Suppressor macrophage (primary cell): ENCODE results near the gene IGSF9B.

ENCODE experiments used
- DNase-seq, 4 experiments: peaks; one replicate each; pipeline ENCODE4 v3.0.0-alpha.2; 2020 to 2022

The IGSF9B gene

DNA sequence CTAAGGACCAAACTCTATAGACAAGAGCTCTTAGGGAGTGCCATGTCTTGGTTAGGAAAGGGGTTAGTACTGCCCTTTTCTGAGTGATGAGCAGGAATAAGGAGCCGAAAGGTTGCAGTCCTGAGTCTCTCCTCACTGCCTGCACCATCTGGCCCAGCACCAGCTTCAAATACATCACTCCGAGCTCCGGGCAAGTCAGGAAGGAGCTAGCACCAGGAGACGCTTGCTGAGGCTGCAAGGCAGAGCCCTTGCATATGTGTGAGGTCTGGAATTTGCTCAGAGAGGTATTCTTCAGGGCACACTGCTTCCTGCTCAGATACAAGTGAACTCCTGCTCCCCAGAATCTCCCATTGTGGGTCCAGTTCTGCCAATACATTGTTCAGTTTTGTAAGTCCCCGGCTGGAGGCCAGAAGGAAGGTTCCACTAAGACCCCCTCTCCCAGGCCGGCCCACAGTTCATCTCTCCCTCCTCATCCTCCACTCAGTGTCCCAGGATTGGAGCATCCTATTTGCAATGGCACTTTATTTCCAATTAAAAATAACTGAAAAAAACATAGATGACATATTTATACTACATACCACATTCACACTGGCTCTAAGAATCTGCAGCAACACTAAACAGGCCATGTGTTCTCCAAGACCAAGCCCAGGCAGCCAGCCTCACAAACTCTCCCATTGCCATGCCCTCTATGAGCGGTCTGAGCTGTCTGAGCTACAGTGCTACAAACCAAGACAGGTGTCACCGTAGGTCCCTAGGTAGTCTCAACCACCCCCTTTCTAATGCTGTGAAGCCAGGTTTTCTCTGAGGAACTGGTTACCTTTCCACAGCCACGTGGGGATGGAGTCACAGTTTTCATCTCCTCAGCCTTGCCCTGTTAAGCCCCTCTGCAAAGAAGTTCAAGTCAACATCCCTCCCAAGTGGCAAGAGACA, 56.3 kb downstream of the IGSF9B start:
- no peak for DNase-seq

DNA sequence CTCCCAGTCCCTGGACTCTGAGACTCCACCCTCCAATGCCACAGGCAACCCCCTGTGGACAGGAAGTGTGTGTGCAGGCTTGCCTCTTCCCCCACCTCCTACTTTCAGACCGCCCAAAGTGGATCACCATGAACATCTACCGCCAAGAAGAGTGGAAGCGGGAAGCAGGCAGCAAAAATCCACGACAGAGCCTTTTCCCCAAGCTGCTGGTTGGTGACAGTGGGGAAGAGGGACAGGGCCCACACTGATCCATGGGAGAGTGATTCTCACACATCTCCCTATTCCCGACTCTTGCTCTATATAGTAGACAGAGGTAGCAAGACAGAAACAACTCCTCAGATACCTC, 58.0 kb downstream of the IGSF9B start:
- no peak for DNase-seq

DNA sequence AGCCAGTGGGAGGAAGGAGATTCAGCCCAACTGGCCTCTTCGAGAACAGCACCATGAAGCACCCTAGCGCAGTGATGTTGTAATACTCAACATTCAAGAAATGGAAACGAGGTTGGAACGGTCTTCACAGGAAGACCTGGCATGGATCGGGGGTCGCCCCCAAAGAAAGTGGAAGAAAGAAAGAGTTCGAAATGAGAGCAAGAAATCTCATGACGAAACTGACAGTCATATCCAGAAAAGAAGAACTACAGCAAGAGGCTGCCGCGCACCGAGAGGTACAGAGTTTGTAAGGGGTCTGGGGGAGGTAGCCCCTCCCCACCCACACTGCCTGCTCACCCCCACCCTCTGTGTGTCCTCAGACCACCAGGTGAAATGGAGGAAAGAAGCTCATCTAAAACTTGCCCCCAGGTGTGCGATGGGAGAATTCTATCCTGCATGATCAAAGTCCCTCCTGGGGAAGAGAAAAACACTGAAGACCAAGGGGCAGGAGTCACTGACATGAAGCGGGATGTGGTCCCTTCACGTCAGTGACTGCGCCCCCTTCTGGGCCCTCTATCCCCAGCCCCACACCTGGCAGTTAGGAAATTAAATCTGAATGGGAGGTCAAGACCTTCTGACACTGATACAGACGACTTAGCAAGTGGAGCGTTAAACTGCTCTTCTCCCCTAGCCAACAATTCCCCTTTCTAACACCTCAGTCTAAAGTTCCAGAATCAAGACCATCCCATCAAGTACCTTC, 58.6 kb downstream of the IGSF9B start:
- no peak for DNase-seq

DNA sequence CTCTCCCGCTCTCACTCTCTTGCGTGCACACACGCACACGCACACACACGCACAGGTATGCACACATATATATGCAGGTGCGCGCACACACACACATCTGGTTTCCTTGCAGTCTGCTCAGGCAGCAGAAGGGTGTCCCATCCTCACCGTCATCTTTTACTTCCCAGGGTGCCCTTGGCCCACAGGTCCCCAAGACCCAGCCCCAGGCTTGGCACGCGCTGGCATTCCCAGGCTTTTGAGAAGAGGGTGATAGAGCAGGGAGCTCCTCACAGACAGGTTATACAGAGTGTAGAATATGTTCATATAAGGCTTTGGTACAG, 59.5 kb downstream of the IGSF9B start:
- DNase-seq = no peak

DNA sequence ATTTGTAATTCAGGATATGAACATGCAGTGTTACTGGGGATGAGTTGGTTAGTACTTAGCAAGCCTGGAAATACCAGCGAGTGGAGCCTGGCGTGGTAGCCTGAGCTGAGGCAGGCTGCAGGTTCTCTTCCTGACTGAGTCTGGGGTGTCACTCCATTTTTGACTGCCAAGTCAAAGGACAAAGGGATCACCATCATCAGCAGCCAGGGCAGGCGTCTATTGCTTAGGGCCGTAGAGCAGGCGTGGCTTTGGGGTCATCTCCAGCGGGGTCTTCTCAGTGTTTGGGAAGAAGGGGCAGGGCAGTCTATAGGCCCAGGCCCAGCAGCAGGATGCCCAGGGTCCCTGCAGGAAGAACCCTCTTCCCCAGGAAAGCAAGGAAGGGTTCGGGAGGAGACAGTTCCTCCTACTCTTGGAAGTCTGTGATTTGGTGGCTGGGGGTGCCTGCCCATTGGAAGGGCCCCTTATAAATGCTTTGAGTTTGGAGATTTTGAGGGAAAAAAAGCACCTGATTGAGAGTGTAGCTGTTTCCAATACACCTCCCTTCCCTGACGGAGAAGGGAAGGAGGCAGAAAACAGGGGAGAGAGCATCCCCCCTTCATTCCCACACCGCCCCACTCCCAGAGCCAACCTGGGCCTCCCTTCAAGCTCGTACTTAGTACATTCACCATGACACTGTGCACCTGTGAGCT, 60.0 kb downstream of the IGSF9B start:
- no peak for DNase-seq

GRCh38 chr11:133896028-133896427, 60.7 kb downstream of the IGSF9B start:
- no peak for DNase-seq

- DNase-seq = no peak
These were observed 61.2 kb downstream of the IGSF9B start for GRCh38 chr11:133895551-133895950.

- no peak for DNase-seq
These were observed 61.7 kb downstream of the IGSF9B start for GRCh38 chr11:133895061-133895479.

- DNase-seq = no peak
These were observed 63.4 kb downstream of the IGSF9B start for GRCh38 chr11:133893381-133893780.

GRCh38 chr11:133892584-133893380, 64.0 kb downstream of the IGSF9B start:
- no peak for DNase-seq

GRCh38 chr11:133892126-133892525, 64.6 kb downstream of the IGSF9B start:
- no peak for DNase-seq

- DNase-seq = no peak
These were observed 66.9 kb downstream of the IGSF9B start for GRCh38 chr11:133889893-133890292.

- DNase-seq = no peak
These were observed 67.6 kb downstream of the IGSF9B start for GRCh38 chr11:133889188-133889587.

DNA sequence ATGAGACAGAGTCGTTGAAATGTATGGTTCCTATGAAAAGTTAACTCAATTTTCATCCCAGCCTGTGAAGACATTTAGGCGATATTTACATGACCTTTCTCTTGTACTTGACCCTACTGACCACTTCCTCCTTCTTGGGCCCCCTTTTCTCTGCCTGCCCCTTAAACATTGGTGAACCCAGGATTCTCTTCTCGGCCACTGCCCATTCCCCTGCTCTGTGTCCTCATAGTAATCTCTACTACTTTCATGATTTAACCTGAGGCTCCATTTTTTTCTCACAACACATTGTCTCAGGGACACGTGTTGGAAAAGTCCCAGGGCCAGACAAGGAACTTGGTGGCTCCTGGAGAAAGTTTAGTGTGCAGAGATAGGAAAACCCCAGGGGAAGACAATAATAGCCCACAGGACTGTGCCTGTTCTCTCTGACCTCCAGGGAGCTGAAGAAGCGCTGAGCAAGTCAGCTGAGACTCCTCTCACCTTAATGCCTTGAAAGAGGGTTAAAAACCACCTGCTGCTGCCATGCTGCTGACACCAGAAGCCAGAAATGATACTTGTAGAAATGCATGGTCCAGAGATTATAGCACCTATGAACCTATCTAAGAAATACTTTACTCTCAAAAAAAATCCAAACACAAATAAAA, 69.0 kb downstream of the IGSF9B start:
- DNase-seq = no peak

- DNase-seq = no peak
These were observed 70.7 kb downstream of the IGSF9B start for GRCh38 chr11:133886029-133886428.

GRCh38 chr11:133872160-133872559, 84.6 kb downstream of the IGSF9B start:
- no peak for DNase-seq

- no peak for DNase-seq
These were observed 89.3 kb downstream of the IGSF9B start for GRCh38 chr11:133867456-133867855.

DNA sequence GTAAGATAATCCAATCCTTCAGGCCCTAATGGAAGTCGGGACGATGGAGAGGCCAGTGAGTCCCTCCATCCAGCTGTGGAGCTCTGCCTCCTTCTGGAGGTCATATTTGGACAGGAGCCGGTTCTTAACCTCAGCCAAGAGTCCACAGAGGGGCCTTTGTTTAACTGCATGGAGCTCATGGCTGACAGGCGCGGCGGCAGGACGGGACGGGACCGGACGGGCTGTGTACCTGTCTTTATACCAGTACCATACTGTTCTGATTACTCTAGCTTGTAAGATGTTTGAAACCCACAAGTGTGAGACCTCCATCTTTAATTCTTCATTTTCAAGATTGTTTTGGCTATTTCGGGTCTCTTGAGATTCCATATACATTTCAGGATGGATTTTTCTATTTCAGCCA, 91.3 kb downstream of the IGSF9B start:
- no peak for DNase-seq

DNA sequence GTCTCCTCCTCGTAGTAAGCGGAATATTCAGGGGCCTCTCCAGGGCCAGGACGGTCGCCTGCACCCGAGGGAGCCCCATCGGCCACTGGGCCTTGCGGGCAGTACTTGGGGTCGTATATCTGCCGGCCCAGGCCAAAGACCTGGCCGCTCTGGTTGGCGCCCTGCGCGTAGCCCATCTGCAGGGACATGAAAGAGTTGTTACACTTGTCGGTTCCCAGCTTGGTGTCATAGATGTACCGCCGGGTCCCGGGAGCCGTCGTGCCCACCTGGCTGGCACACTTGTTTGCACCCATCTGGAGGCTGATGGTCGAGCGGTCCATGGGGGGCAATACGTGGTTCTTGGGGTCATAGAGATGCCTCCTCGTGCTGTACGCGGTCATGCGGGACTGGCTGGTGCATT, 92.0 kb downstream of the IGSF9B start:
- DNase-seq = no peak

DNA sequence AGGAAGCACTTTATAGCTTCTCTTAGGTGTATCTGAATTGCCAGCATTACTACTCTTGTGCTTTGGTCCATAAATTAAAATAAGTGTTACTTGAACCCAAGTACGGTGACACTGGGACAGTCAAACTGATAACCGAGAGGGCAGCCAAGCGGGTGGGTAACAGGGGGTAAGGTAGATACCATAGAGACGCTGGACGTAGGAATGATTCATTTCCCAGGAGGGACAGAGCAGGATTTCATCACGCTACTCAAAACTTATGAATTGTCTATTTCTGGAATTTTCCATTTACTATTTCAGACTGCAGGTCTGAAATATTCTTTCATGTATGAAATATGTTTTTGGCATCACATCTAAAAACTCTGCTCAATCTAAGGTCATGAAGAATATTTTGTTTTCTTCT, 96.6 kb downstream of the IGSF9B start:
- DNase-seq = no peak
